H1 (cell line): ENCODE results near the gene PTPRG. TPM values are rescaled to one million over a fixed set of nuclear protein-coding genes. Genes with fewer than 3 reads are reported as not detected.

Experiments
- CTCF ChIA-PET: fragments of 300-600 bp; sonication (Branson Sonifier 250); formaldehyde crosslinking; loops from one replicate; lab custom pipeline; 2021; ENCODE audit not compliant: partially characterized antibody; lab: Charles Lee
- POLR2A ChIA-PET: fragments of 300-600 bp; sonication (Branson Sonifier 250); formaldehyde crosslinking; loops from one replicate; lab custom pipeline; 2021; ENCODE audit warnings: inconsistent platforms; ENCODE audit not compliant: partially characterized antibody; lab: Charles Lee
- DNase-seq, 2 experiments: peaks; one replicate each; pipeline versions ENCODE4 v3.0.0 to v3.0.0-alpha.2; 2010 to 2022; ENCODE audit warnings: low spot score in 2 of 2, low read depth in 1 of 2, mixed read lengths in 1 of 2
- FAIRE-seq: peaks from 2 replicates; lab custom pipeline; 2011; peaks lifted over from hg19 to GRCh38; lab: Jason Lieb, UNC
- H2AFZ ChIP-seq: 2 replicates; pipeline ENCODE4 v1.8.1; 2012; ENCODE audit warnings: low read length, inconsistent platforms
- H2AK5ac ChIP-seq: 2 replicates; pipeline ENCODE4 v1.6.1; 2013; ENCODE audit warnings: low read depth, low read length
- H2BK120ac ChIP-seq: replicated peaks from 2 replicates; pipeline ENCODE3; 2013; ENCODE audit warnings: low read depth, low read length, inconsistent platforms
- H2BK12ac ChIP-seq: 2 replicates; pipeline ENCODE4 v1.6.1; 2013; ENCODE audit warnings: low read depth, low read length
- H2BK15ac ChIP-seq: 2 replicates; pipeline ENCODE4 v1.6.1; 2013; ENCODE audit warnings: low read length
- H2BK20ac ChIP-seq: 2 replicates; pipeline ENCODE4 v1.6.1; 2013; ENCODE audit warnings: low read length
- H2BK5ac ChIP-seq: 2 replicates; pipeline ENCODE4 v1.6.1; 2013; ENCODE audit warnings: low read depth, low read length
- H3K14ac ChIP-seq: 2 replicates; pipeline ENCODE4 v1.6.1; 2013; ENCODE audit warnings: inconsistent platforms; ENCODE audit not compliant: insufficient read length
- H3K18ac ChIP-seq: 2 replicates; pipeline ENCODE4 v1.6.1; 2013; ENCODE audit warnings: low read length; ENCODE audit errors: extremely low read depth
- H3K23ac ChIP-seq: 2 replicates; pipeline ENCODE4 v1.6.1; 2013; ENCODE audit warnings: inconsistent platforms; ENCODE audit not compliant: insufficient read length
- H3K23me2 ChIP-seq: 2 replicates; pipeline ENCODE4 v1.6.1; 2013; ENCODE audit warnings: low read depth, low read length
- H3K27ac ChIP-seq: 2 replicates; pipeline ENCODE4 v1.6.1; 2011; ENCODE audit warnings: low read depth, low read length, inconsistent platforms
- H3K27me3 ChIP-seq, 4 experiments: replicated peaks in 1 of 4; 1 replicate in 1 of 4; 2 replicates in 3 of 4; pipeline versions ENCODE4 v1.6.1 to v1.8.1; 2011 to 2013; ENCODE audit warnings: low read length in 3 of 4, mild to moderate bottlenecking in 3 of 4, inconsistent platforms in 2 of 4, mixed read lengths in 2 of 4, moderate library complexity in 1 of 4; ENCODE audit not compliant: control insufficient read depth in 3 of 4, insufficient read depth in 3 of 4; ENCODE audit errors: extremely low read depth in 1 of 4
- H3K36me3 ChIP-seq, 4 experiments: 2 replicates each; pipeline versions ENCODE4 v1.6.1 to v1.8.1; 2011 to 2013; ENCODE audit warnings: mild to moderate bottlenecking in 4 of 4, low read length in 3 of 4, moderate library complexity in 2 of 4, control low read depth in 1 of 4, inconsistent platforms in 1 of 4; ENCODE audit not compliant: insufficient read depth in 4 of 4, control insufficient read depth in 2 of 4
- H3K4ac ChIP-seq: replicated peaks from 2 replicates; pipeline ENCODE3; 2013; ENCODE audit warnings: low read length, low read depth, mixed read lengths, inconsistent platforms; ENCODE audit not compliant: insufficient read length
- H3K4me1 ChIP-seq, 4 experiments: replicated peaks in 1 of 4; 1 replicate in 1 of 4; 2 replicates in 3 of 4; pipeline versions ENCODE4 v1.6.1 to v1.8.1; 2011 to 2013; ENCODE audit warnings: low read length in 3 of 4, inconsistent platforms in 2 of 4, mixed read lengths in 1 of 4; ENCODE audit not compliant: insufficient read depth in 4 of 4, control insufficient read depth in 3 of 4
- H3K4me2 ChIP-seq, 2 experiments: 2 replicates each; pipeline versions ENCODE4 v1.6.1 to v1.8.1; 2011 to 2013; ENCODE audit warnings: low read depth in 2 of 2, low read length in 2 of 2, control low read depth in 1 of 2, inconsistent platforms in 1 of 2, mild to moderate bottlenecking in 1 of 2; ENCODE audit not compliant: insufficient read depth in 1 of 2
- H3K4me3 ChIP-seq, 4 experiments: fragments of 200-600, 300-600 bp in 1 of 4; sonication (generic), shearing (Covaris generic), sonication (Bioruptor Twin) in 1 of 4; 2 replicates each; pipeline versions ENCODE4 v1.5.1 to v1.8.1; 2011 to 2016; ENCODE audit warnings: low read length in 4 of 4, low read depth in 3 of 4, control low read depth in 2 of 4, inconsistent platforms in 2 of 4, mild to moderate bottlenecking in 2 of 4, mixed read lengths in 1 of 4, moderate library complexity in 1 of 4; ENCODE audit not compliant: insufficient read depth in 2 of 4; ENCODE audit errors: extremely low read depth in 1 of 4
- H3K56ac ChIP-seq: replicated peaks from 2 replicates; pipeline ENCODE3; 2013; ENCODE audit warnings: low read depth, mild to moderate bottlenecking, mixed read lengths, low read length, inconsistent platforms; ENCODE audit not compliant: insufficient read length
- H3K79me1 ChIP-seq: 2 replicates; pipeline ENCODE4 v1.6.1; 2013; ENCODE audit warnings: low read depth, low read length, control low read depth
- H3K79me2 ChIP-seq, 2 experiments: 2 replicates each; pipeline versions ENCODE4 v1.6.1 to v1.8.1; 2012 to 2013; ENCODE audit warnings: low read length in 2 of 2, mild to moderate bottlenecking in 2 of 2, inconsistent platforms in 1 of 2; ENCODE audit not compliant: insufficient read depth in 2 of 2, control insufficient read depth in 1 of 2
- H3K9ac ChIP-seq, 4 experiments: replicated peaks in 1 of 4; 1 replicate in 1 of 4; 2 replicates in 3 of 4; pipeline versions ENCODE4 v1.6.1 to v1.8.1; 2011 to 2013; ENCODE audit warnings: low read depth in 3 of 4, low read length in 3 of 4, control low read depth in 2 of 4, mild to moderate bottlenecking in 2 of 4, moderate library complexity in 2 of 4, inconsistent platforms in 1 of 4; ENCODE audit errors: extremely low read depth in 1 of 4
- H3K9me3 ChIP-seq, 2 experiments: 2 replicates each; pipeline versions ENCODE4 v1.6.1 to v1.8.1; 2012 to 2013; ENCODE audit warnings: mild to moderate bottlenecking in 2 of 2, moderate library complexity in 2 of 2, control low read depth in 1 of 2, inconsistent platforms in 1 of 2, low read depth in 1 of 2, low read length in 1 of 2, mixed read lengths in 1 of 2; ENCODE audit not compliant: insufficient read depth in 2 of 2
- H4K20me1 ChIP-seq, 2 experiments: replicated peaks in 1 of 2; 2 replicates each; pipeline versions ENCODE3 to v1.8.1; 2011 to 2013; ENCODE audit warnings: inconsistent platforms in 2 of 2, low read length in 2 of 2, mild to moderate bottlenecking in 1 of 2; ENCODE audit not compliant: insufficient read depth in 2 of 2, control insufficient read depth in 1 of 2
- H4K5ac ChIP-seq: 2 replicates; pipeline ENCODE4 v1.6.1; 2013; ENCODE audit warnings: low read length, low read depth, mixed read lengths, inconsistent platforms; ENCODE audit not compliant: insufficient read length
- H4K8ac ChIP-seq: 2 replicates; pipeline ENCODE4 v1.8.0; 2013; ENCODE audit warnings: mild to moderate bottlenecking, moderate library complexity, low read length, inconsistent platforms; ENCODE audit not compliant: insufficient read depth; ENCODE audit errors: extremely low read depth
- H4K91ac ChIP-seq: replicated peaks from 2 replicates; pipeline ENCODE3; 2013; ENCODE audit warnings: low read length, mixed read lengths, inconsistent platforms; ENCODE audit not compliant: insufficient read length
- CHD1 ChIP-seq: IDR thresholded peaks from 2 replicates; pipeline ENCODE4 v1.6.1; 2012; ENCODE audit warnings: low read depth, low read length, improper control_type of control experiment
- POLR2AphosphoS5 ChIP-seq: IDR thresholded peaks from 2 replicates; pipeline ENCODE4 v1.6.1; 2011; ENCODE audit warnings: low read depth, low read length
- WGBS, 2 experiments: shearing (Covaris generic) in 1 of 2; methylation state at CpG; one replicate each; pipeline versions ENCODE4 v1.1.6 to v1.1.7; 2013 to 2015; ENCODE audit warnings: low lambda C conversion rate in 2 of 2, mixed read lengths in 2 of 2, inconsistent platforms in 1 of 2, low coverage in 1 of 2, missing lambda C conversion rate in 1 of 2; ENCODE audit not compliant: insufficient replicate concordance in 2 of 2, insufficient coverage in 1 of 2, insufficient read length in 1 of 2; ENCODE audit errors: extremely low coverage in 1 of 2, missing lambda C conversion rate in 1 of 2; 5-methylcytosine and 5-hydroxymethylcytosine counted together
- polyA plus RNA-seq, 7 experiments: library from polyadenylated mRNA; depleted of rRNA in 3 of 7; stranded (reverse) in 5 of 7; unstranded in 2 of 7; fragments of >200 nt in 5 of 7; fragments of 200-250 nt in 2 of 7; gene quantifications; 1 replicate in 5 of 7; 2 replicates in 1 of 7; 4 replicates in 1 of 7; pipeline versions ENCODE4 v1.2.1 to v1.2.3, GENCODE V29; 2011 to 2013; ENCODE audit warnings: missing spikeins in 2 of 7, mixed read lengths in 2 of 7
- total RNA-seq: library from RNA; stranded (reverse); fragmentation: NEBNext Ultra II Directional; extraction: Animal tissue kit (Norgen Biotek cat#: 25700); gene quantifications from 2 replicates; pipeline ENCODE4 v1.2.1, GENCODE V29; 2021

PTPRG gene
- total and polyA plus RNA-seq, 2 of the 8 experiments (the other 6 are each of a cell fraction or from before 2014, with no cell fraction given): 23.3 to 96.2 TPM

- Histone ChIP-seq H3K27me3 (no peaks in the 10 kb centered on the region), H3K4me2 (0 out of 4 replicates have a peak overlapping the region, but pooled peaks of 1 of the 2 experiments have one; percentile 3), H3K9ac (peak overlapping the region in 1 of 4 experiments; percentile 45; a peak in 1 of 7 replicates), H2AFZ (no peak overlapping the region), H3K4me1 (peaks cover 0 to 10% (median 5%) of the 10 kb centered on the region in 4 experiments; a peak in 4 of 7 replicates), H4K8ac (no peak overlapping the region), H3K27ac (no peak overlapping the region), H3K23ac (no peak overlapping the region), H3K23me2 (no peaks in the 10 kb centered on the region), H3K36me3 (peaks cover 0 to 3% (median 0%) of the 10 kb centered on the region in 4 experiments; a peak in 2 of 8 replicates), H4K5ac (no peak overlapping the region), H2BK5ac (no peak overlapping the region), H4K20me1 (peaks cover 8 to 10% of the 10 kb centered on the region in 2 experiments), H2BK12ac (no peak overlapping the region), H4K91ac (no peak overlapping the region), H2BK20ac (no peak overlapping the region), H2BK15ac (0 out of 2 replicates have a peak overlapping the region, but pooled peaks have one; percentile 37), H3K14ac (no peak overlapping the region), H3K4me3 (no peak overlapping the region), H3K4ac (no peak overlapping the region), H3K79me2 (peaks cover 8 to 83% of the 10 kb centered on the region in 2 experiments; a peak in 3 of 4 replicates), H3K56ac (no peak overlapping the region), H2BK120ac (no peak overlapping the region), H2AK5ac (0 out of 2 replicates have a peak overlapping the region, but pooled peaks have one; percentile 41), H3K9me3 (no peaks in the 10 kb centered on the region), H3K18ac (no peak overlapping the region), H3K79me1 (peaks cover 10% of the 10 kb centered on the region)
- POLR2A ChIA-PET: interaction anchor here (0.9 to 2.0 kb wide), 3 partner anchors 14 to 108 kb away, joined by 3 to 4 read pairs (median 4); partner anchors contain the start of gene PTPRG
- WGBS, 2 experiments: 79% methylated on average over 6 of the region's 6 CpGs; no CpG with 5 or more reads in 1 of the 2 experiments
- FAIRE-seq (no peak), DNase-seq (peak in 1 of 2 experiments; percentile 41)
- CTCF ChIA-PET: interaction anchor here (0.7 kb wide), 1 partner anchor 105 kb away, joined by 3 read pairs; no protein-coding TSS in a partner anchor
- peak; percentile 18; the same call in 1 of the 2 replicates for TF ChIP-seq POLR2AphosphoS5
- TF ChIP-seq CHD1: no peak
Observed at GRCh38 chr3:61669668-61670299, 108.4 kb downstream of the PTPRG start.
